MM.1S (cell line): ENCODE data around the gene ACCSL.

Experiments
- DNase-seq: peaks from one replicate; pipeline ENCODE4 v3.0.0-alpha.2; 2015
- H2AFZ ChIP-seq: fragments of 300-600 bp; sonication (generic); 2 replicates; pipeline ENCODE4 v1.6.0; 2016; ENCODE audit warnings: antibody characterized with exemption, low read length
- H3F3A ChIP-seq: fragments of 300-600 bp; sonication (generic); 2 replicates; pipeline ENCODE4 v1.6.1; 2016; ENCODE audit warnings: mild to moderate bottlenecking, antibody characterized with exemption, low read length, moderate library complexity, mixed read lengths; ENCODE audit not compliant: insufficient read depth
- H3K27ac ChIP-seq: fragments of 300-600 bp; sonication (generic); 2 replicates; pipeline ENCODE4 v1.5.1; 2016; ENCODE audit warnings: mild to moderate bottlenecking, low read length
- H3K27me3 ChIP-seq: fragments of 300-600 bp; sonication (generic); replicated peaks from 2 replicates; pipeline ENCODE4 v1.6.0; 2016; ENCODE audit warnings: low read length; ENCODE audit not compliant: insufficient read depth
- H3K36me3 ChIP-seq: fragments of 300-600 bp; sonication (generic); replicated peaks from 2 replicates; pipeline ENCODE4 v1.6.1; 2016; ENCODE audit warnings: mild to moderate bottlenecking, low read length, mixed read lengths; ENCODE audit not compliant: insufficient read depth
- H3K4me1 ChIP-seq: fragments of 300-600 bp; sonication (generic); 2 replicates; pipeline ENCODE4 v1.6.1; 2016; ENCODE audit warnings: low read length, mixed read lengths
- H3K4me2 ChIP-seq: fragments of 300-600 bp; sonication (generic); 2 replicates; pipeline ENCODE4 v1.6.0; 2016; ENCODE audit warnings: low read depth, low read length
- H3K4me3 ChIP-seq: fragments of 300-600 bp; sonication (generic); 2 replicates; pipeline ENCODE4 v1.5.1; 2016; ENCODE audit warnings: low read length, mixed read lengths
- H3K79me2 ChIP-seq: fragments of 300-600 bp; sonication (generic); 2 replicates; pipeline ENCODE4 v1.6.1; 2016; ENCODE audit warnings: mixed run types, low read length, mixed read lengths
- H3K9ac ChIP-seq: fragments of 300-600 bp; sonication (generic); 2 replicates; pipeline ENCODE4 v1.6.1; 2016; ENCODE audit warnings: low read length, mixed read lengths
- H3K9me2 ChIP-seq: fragments of 300-600 bp; sonication (generic); replicated peaks from 2 replicates; pipeline ENCODE4 v1.6.1; 2016; ENCODE audit warnings: mild to moderate bottlenecking, low read length, mixed read lengths; ENCODE audit not compliant: insufficient read depth
- H3K9me3 ChIP-seq: fragments of 300-600 bp; sonication (generic); replicated peaks from 2 replicates; pipeline ENCODE4 v1.6.1; 2016; ENCODE audit warnings: mild to moderate bottlenecking, low read length, mixed read lengths; ENCODE audit not compliant: insufficient read depth
- H4K20me1 ChIP-seq: fragments of 300-600 bp; sonication (generic); 2 replicates; pipeline ENCODE4 v1.6.1; 2016; ENCODE audit warnings: mild to moderate bottlenecking, low read length, moderate library complexity, mixed read lengths; ENCODE audit not compliant: insufficient read depth
- EZH2 ChIP-seq: fragments of 300-600 bp; sonication (generic); optimal IDR thresholded peaks from 2 replicates; pipeline ENCODE3; 2017; ENCODE audit warnings: low read depth, mild to moderate bottlenecking, antibody characterized with exemption, low read length, mixed read lengths
- EZH2phosphoT487 ChIP-seq: fragments of 300-600 bp; sonication (generic); IDR thresholded peaks from 2 replicates; pipeline ENCODE4 v1.6.1; 2018; ENCODE audit warnings: antibody characterized with exemption, low read length
- TF ChIP-seq, protein P1 (sequence below): fragments of 300-600 bp; sonication (generic); IDR thresholded peaks from 2 replicates; pipeline ENCODE4 v1.5.1; 2016; ENCODE audit warnings: antibody characterized with exemption, low read length, mixed read lengths

Gene ACCSL

DNA sequence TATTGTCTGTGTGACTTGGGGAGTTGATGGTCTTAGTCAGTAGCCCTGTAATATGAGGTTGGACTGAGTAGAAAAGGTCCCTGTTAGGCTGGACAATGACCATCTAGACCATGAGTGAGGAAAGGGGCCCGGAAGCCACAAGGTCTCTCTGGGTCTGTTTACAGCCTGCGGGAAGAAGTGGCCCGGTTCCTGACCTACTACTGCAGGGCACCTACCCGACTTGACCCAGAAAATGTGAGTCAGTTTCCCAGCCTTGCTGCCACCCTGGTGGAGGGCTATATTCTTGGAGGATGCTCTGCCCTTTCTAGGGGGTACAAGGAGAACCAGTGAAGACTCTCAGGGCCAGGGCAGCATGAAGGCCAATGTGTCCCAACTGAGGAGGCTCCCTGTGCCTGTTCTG lies 3.4 kb downstream of the ACCSL start:
- Histone ChIP-seq H3K79me2 (no peaks in the 10 kb centered on the region), H3K9me2 (no peaks in the 10 kb centered on the region), H3K4me1 (no peaks in the 10 kb centered on the region), H3K27me3 (no peaks in the 10 kb centered on the region), H3K9ac (no peak overlapping the region), H3K4me2 (no peak overlapping the region), H4K20me1 (no peaks in the 10 kb centered on the region), H3K27ac (no peak overlapping the region), H3K9me3 (no peaks in the 10 kb centered on the region), H3K36me3 (no peaks in the 10 kb centered on the region), H3K4me3 (no peak overlapping the region), H2AFZ (no peak overlapping the region), H3F3A (no peaks in the 10 kb centered on the region)
- no peak for TF ChIP-seq EZH2phosphoT487
- DNase-seq = no peak

DNA sequence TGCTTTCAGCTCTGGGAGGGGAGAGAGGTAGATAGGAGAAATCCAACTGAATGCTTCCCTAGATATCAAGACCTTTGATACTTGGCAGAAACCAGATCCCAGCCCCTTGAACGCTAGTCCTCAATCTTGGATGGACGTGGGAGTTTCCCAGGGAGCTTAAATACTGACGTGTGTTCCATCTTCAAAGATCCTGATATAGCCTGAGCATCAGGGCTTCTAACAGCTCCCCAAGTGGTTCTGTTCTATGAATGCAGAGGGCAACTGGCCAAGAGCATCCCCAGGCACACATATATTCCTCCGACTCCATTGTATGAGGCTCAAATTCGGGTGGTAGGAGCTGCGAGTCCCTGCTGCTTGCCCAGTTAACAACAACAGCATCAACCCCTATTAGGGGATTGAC lies 9.6 kb downstream of the ACCSL start:
- no peaks in the 10 kb centered on the region for H3F3A ChIP-seq
- H3K9ac ChIP-seq = no peak overlapping the region
- no peaks in the 10 kb centered on the region for H3K4me1 ChIP-seq
- TF ChIP-seq EZH2 (no peak), EZH2phosphoT487 (no peak)
- TF ChIP-seq, protein P1, sequence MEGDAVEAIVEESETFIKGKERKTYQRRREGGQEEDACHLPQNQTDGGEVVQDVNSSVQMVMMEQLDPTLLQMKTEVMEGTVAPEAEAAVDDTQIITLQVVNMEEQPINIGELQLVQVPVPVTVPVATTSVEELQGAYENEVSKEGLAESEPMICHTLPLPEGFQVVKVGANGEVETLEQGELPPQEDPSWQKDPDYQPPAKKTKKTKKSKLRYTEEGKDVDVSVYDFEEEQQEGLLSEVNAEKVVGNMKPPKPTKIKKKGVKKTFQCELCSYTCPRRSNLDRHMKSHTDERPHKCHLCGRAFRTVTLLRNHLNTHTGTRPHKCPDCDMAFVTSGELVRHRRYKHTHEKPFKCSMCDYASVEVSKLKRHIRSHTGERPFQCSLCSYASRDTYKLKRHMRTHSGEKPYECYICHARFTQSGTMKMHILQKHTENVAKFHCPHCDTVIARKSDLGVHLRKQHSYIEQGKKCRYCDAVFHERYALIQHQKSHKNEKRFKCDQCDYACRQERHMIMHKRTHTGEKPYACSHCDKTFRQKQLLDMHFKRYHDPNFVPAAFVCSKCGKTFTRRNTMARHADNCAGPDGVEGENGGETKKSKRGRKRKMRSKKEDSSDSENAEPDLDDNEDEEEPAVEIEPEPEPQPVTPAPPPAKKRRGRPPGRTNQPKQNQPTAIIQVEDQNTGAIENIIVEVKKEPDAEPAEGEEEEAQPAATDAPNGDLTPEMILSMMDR = no peak
- no peaks in the 10 kb centered on the region for H3K9me2 ChIP-seq
- no peaks in the 10 kb centered on the region for H3K27me3 ChIP-seq
- no peaks in the 10 kb centered on the region for H3K9me3 ChIP-seq
- H4K20me1 ChIP-seq = no peaks in the 10 kb centered on the region
- no peak overlapping the region for H3K4me2 ChIP-seq
- H2AFZ ChIP-seq = no peak overlapping the region
- no peak for DNase-seq
- no peak overlapping the region for H3K4me3 ChIP-seq
- no peak overlapping the region for H3K27ac ChIP-seq
- H3K36me3 ChIP-seq = no peaks in the 10 kb centered on the region
- H3K79me2 ChIP-seq = no peaks in the 10 kb centered on the region

DNA sequence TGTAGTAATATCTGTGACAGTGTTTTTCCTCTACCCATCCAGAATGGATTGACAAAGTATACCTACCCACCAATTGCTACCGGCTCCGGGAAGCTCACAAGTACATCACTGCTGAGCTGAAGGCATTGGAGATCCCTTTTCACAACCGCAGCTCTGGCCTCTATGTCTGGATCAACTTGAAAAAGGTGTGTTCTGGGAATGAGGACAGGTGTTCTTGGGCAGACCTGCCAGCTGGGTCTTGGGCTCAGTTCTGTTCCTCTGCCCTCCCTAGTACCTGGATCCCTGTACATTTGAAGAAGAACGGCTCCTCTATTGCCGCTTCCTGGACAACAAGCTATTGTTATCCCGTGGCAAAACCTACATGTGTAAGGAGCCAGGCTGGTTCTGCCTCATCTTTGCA lies 10.5 kb downstream of the ACCSL start:
- H3K9me3 ChIP-seq = no peaks in the 10 kb centered on the region
- no peak overlapping the region for H3K9ac ChIP-seq
- H3K79me2 ChIP-seq = no peaks in the 10 kb centered on the region
- no peaks in the 10 kb centered on the region for H3K27me3 ChIP-seq
- DNase-seq = no peak
- no peak overlapping the region for H3K4me3 ChIP-seq
- H3K4me2 ChIP-seq = no peak overlapping the region
- TF ChIP-seq, protein P1 = no peak
- TF ChIP-seq EZH2 = no peak
- no peak for TF ChIP-seq EZH2phosphoT487
- no peak overlapping the region for H2AFZ ChIP-seq
- no peaks in the 10 kb centered on the region for H3K4me1 ChIP-seq
- no peaks in the 10 kb centered on the region for H3F3A ChIP-seq
- H4K20me1 ChIP-seq = no peaks in the 10 kb centered on the region
- H3K27ac ChIP-seq = no peak overlapping the region
- H3K9me2 ChIP-seq = no peaks in the 10 kb centered on the region
- H3K36me3 ChIP-seq = no peaks in the 10 kb centered on the region

DNA sequence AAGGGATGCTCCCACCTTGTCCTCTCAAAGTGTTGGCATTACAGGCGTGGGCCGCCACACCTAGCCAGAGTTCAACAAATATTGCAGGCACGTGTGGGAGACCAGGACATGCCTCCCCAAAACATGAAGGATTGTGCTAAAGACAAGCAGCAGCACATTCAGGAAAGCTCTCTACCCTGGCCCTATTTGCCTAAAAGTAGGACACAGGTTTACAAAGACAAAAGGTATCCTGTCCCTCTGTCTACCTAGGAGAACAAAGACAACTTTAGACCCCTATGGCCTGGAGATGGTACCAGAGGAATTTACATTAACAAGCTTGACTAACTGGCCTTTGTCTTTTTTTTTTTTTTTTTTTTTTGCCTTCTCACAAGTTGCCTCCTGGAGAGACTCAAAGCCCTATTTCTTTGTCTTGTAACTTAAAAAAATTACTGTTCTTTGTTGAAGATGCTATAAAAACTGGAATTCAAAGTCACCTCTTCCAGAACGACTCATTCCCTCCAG lies 17.4 kb downstream of the ACCSL start:
- Histone ChIP-seq H3K9ac (peak overlapping the region; percentile 59; the same call in 1 of the 2 replicates), H3K36me3 (no peaks in the 10 kb centered on the region), H3F3A (no peaks in the 10 kb centered on the region), H3K4me1 (no peaks in the 10 kb centered on the region), H3K4me2 (peak overlapping the region; percentile 84), H3K79me2 (no peaks in the 10 kb centered on the region), H3K9me2 (no peaks in the 10 kb centered on the region), H2AFZ (peak overlapping the region; percentile 89), H3K4me3 (peak overlapping the region; percentile 94), H3K27me3 (no peaks in the 10 kb centered on the region), H3K27ac (no peak overlapping the region), H3K9me3 (no peaks in the 10 kb centered on the region), H4K20me1 (no peaks in the 10 kb centered on the region)
- TF ChIP-seq, protein P1 = no peak
- TF ChIP-seq EZH2phosphoT487 (no peak), EZH2 (no peak)
- DNase-seq = no peak
